Islet of Langerhans (tissue), 1 donor: ENCODE results near the gene CNNM4.
A peak's percentile ranks its signal among the peaks of the same experiment; 100 is the strongest.

Experiments used
- FAIRE-seq: peaks from one replicate; lab custom pipeline; 2011; peaks lifted over from hg19 to GRCh38; lab: Jason Lieb, UNC

Gene CNNM4

DNA sequence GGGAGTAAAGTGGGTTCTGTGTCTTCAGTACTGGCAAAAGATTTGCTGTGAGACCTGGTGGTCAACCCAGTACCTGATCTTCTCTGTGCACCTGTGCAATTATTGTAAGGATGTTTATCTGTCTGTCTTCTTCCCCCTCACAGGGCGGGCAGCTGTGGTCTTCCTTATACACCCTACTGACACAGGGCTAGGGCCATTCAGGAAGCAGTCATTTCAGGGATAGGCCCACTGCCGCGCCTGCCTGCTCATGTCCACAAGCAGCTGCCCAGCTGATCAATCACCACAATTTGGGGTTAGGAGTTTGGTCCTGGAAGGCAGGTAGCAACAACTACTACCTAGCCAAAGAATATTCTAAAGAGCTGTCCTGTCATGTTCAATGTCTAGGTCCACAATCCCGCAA, 1.2 kb upstream of the CNNM4 start:
- no peak for FAIRE-seq

DNA sequence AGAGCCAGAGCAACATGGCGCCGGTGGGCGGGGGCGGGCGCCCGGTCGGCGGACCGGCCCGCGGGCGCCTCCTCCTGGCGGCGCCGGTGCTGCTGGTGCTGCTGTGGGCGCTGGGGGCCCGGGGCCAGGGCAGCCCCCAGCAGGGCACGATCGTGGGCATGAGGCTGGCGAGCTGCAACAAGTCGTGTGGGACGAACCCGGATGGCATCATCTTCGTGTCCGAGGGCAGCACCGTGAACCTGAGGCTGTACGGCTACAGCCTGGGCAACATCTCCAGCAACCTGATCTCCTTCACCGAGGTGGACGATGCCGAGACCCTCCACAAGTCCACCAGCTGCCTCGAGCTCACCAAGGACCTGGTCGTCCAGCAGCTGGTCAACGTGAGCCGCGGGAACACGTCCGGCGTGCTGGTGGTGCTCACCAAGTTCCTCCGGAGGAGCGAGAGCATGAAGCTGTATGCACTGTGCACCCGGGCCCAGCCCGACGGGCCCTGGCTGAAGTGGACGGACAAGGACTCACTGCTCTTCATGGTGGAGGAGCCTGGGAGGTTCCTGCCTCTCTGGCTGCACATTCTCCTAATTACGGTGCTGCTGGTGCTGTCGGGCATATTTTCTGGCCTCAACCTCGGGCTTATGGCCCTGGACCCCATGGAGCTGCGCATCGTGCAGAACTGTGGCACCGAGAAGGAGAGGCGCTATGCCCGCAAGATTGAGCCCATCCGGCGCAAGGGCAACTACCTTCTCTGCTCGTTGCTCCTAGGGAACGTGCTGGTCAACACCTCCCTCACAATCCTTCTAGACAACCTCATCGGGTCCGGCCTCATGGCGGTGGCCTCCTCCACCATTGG, 507 bp downstream of the CNNM4 start:
- FAIRE-seq, result no peak

DNA sequence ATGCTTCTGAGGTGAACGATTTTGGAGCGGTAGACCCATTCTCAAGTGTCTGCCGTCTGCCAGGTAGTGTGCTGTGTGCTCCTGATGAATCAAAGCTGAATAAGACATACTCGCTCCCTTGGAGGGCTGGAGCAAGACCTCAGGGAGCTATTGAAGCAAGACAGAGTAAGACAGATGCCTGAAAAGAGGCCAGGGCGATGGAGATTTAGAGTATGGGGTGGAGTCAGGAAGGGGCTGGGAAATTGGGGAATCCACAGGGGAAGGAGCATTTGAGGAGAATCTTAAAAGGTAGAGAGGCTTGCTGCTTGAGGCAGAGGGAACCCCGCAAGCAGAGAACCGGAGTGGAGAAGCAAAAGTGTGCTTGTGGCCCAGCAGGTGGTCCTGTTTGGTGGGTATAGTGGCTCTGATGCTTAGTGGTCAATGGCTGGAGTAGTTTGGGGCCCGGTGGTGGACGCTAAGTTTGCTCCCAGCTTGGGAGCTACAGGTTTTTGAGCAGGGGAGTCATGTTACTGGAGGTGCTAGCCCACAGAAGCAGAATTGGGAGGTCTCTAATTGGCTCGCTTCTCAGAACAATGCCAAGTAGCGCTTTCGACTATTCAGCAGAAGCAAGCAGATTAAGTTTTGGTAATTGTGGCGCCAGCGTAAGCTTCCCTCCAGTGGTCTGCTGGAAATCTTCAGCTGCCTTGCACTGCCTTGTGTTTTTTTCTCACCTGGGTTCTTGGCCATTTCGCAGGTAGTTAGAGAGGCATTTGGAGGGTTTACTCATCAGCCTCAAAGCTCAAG, 2.0 kb downstream of the CNNM4 start:
- no peak for FAIRE-seq

DNA sequence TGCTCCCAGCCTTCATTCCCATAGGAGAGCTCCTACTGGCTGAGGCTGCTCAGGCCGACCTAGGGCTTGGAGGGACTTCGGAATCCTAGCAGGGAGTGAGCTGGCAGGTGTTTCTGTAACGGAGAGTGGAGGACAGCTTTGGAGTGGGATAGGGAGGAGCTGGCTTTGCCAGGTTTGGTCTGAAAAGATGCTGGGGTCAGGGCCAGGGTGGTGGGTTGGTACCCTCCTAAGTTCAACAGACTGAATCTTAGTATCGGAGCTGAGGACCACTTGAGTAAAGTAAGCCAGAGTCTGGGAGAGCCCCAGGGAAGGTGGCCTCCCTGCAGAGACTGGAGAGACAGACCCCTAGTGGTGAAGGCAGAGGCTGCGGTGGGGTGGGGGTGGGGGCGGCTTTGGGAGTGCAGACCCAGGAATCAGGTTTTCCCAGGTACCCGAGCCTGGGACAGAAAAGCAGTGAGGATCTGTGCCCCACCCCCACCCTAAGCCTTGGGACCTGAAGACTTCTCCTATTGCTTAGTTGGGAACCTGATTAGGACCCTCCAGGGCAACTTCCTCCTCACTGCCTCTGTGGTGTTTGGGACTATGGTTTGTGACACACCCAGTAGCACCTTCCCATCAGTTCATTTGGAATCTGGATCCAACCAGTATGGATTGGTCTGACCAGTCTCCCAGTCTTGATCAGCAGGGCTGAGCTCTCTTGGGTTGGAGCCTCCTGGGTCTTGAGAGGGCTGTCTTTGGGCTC, 3.0 kb downstream of the CNNM4 start:
- FAIRE-seq, result no peak

DNA sequence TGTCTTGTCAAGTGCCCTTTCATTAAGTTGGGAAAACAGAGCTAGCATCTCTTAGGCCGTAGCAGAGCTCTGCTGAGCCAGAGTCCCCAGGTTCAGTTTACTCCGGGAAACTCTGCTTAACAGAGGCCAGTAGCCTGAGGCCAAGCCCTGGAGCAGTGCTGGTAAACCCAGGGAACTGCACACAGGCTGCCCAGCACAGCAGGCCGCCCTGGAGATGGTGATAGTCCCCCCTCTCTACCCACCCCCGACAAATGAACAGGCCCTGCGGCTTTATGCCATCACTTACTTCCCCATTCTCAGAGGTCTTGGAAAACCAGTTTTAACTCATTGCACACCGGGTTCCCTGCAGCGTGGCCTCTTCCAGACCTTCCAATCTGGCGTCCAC, 3.5 kb downstream of the CNNM4 start:
- no peak for FAIRE-seq

DNA sequence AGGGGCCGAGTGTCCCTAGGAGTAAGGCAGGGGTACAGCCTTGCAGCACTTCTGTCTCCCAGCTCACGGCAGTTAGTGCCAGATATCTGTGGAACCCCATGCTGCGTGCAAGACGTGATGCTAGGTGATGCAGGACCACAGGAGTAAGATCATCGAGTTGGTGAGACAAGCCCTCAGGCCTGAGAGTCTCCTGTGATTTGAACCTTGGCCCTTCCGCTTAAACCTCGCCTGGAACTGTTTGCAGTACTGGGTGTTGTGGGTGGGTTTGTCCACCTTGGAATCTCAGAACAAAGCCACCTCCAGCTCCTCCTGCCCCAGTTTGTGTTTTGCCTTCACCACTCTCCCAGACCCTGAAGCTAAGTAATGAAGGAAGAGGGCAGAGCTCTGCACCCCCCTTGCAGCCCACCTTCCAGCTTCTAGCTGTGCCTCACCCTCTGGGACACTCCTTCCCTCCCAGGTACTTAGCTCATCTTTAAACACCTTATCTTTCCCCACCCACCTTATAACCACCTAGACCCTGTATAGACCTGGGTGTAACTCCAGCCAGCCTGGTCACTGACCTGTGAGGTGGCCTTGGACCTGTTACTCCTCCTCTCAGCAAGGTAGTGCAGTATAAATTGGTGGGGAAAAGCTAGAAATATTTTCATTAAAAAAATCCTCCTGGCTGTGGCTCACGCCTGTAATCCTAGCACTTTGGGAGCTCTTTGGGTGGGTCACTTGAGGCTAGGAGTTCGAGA, 6.6 kb downstream of the CNNM4 start:
- FAIRE-seq, result no peak

DNA sequence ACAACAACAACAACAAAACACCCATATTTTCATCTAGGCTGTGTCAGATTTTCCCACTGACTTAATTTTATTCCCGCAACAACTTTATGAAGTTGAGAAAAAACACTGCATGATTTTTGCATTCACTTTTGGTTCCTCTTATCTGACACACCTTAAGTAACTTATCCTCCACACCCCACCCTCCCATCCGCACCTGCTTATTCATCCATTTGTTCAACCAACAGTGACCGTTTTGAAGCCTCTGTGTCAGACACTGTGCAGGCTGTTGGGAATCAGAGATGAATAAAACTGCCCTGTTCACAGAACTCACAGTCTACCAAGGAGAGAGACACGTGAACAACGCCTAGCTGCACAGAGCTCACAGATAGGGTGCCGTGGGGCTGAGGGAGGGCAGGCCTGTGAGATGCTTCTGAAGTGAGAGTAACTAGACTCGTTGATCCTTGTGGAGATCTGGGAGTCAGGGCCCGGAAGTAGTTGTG, 7.4 kb downstream of the CNNM4 start:
- no peak for FAIRE-seq

DNA sequence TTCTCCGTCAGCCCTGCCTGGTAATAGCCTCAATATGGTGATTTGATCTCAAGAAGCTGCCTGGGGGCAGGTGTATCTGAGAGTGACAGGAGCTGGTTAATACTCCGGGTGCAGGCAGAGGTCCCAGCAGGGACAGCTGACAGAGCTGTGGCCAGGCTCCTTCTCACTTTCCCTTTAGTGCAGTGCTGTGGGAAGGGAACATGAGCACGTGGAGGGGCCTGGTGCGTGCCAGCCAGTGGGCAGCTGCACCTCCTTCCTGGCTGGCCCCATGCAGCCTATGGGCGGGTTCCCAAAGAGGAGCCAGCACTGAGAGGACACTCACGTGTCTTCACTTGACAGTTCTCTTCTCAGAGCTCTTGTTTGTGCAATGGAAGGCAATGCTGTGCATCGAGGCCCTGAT, 9.1 kb downstream of the CNNM4 start:
- FAIRE-seq, result no peak

DNA sequence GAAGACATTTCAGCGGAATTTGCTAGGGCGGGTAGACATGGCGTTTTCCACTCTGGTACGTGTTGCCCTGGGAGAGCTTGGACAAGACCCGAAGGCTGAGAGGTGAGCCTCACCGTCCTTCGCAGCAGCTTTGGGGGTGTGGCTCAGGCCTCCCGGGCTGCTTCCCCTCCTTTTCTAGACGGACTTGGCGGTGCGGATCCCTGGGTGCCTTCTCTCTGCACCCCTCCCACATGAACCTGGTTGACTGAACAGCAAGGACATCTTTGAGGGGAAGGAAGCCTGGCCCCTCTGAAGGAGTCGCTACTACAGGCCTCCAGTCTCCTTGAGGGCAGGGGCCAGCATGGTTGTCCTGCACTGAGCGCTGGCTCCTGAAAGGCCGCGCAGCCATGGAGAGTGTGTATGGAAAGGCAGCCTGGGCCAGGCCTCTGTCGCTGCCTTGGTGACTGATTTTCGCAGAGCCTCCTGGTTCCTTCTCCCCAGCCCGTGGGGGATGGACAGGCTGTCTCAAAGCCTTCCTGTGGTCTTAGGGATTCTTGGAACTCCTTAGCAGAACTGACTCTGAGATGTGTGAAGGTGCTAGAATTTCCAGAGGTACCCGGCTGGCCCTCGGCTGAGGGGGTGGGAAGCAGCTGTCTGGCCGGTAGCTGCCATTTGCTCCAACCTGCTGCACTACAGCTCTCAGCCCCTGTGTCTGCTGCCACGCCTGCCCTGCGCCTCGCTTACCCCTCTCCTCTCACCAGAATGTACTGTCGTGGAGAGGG, 9.9 kb downstream of the CNNM4 start:
- no peak for FAIRE-seq

DNA sequence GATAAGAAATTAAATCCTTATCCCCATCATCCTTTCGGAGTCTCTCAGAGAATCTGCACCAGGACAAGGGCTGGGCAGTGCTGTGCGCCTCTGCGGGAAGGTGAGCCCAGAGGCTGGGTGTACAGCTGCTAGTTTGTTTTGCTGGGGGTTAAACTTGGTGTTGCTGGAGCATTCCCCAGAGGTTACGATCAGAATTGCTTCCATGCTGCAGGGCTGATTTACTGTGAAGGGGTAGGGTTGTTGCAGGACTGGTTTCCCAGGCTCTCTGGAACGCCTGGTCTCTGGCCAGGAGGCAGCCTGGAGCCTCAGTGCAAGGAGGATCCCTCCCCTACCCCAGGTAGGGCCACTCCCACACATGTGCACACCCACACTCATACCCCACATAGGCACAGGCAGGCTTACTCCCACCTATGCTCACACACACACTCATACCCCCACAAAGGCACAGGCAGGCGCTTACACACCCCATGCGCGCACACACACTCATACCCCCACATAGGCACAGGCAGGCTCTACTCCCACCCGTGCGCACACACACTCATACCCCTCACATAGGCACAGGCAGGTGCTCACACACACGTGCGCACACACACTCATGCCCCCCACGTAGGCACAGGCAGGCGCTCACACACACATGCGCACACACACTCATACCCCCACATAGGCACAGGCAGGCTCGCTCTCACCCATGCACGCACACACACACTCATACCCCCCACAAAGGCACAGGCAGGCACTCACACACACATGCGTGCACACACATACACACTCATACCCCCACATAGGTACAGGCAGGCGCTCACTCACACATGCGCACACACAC, 11.3 kb downstream of the CNNM4 start:
- no peak for FAIRE-seq

DNA sequence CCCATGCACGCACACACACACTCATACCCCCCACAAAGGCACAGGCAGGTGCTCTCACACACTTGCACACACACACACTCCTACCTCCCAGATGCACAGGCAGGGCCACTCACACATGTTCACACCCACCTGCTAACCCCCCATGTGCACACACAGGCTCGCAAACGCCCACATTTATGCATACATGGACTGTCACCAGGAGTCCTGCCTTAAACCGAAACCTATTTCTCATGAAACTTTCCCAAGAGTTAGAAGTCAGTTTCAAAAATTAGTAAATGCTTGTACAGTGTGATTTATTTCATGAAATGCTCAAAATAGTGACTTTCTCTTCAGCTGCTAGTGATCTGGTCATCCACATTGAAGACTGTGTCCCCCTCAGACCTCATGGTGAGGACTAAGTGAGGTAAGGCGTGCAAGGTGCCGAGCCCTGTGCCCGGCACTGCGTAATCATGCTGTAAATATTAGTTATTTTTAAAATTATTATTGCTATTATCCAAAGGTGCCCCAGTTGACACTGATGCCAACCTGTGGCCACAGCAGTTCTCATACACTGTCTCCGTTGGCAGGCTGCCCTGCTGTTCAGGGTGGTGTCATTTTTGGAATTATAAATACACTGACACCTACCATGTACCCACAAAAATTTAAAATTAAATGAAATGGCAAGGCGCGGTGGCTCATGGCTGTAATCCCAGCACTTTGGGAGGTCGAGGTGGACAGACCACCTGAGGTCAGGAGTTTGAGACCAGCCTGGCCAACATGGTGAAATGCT, 12.4 kb downstream of the CNNM4 start:
- FAIRE-seq, result no peak

DNA sequence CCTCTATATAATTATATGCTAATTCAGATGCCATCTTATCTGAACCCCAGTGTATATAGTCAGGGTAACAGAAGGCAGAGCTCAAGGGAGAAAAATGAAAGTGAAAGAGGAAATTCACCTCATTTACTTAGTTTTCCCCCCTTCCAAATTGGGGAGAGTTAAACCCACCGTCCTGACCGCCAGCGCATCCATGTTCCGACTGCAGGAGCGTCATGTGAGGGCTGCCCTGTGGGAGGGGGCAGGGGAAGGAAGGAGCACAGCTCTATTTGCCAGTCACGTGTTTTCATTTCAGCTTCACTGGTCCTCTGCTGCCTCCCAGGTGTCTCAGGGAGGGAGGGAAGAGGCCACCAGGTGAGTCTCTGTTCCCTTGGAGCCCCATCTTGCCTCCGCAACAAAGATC, 13.2 kb downstream of the CNNM4 start:
- FAIRE-seq, result peak; percentile 95

DNA sequence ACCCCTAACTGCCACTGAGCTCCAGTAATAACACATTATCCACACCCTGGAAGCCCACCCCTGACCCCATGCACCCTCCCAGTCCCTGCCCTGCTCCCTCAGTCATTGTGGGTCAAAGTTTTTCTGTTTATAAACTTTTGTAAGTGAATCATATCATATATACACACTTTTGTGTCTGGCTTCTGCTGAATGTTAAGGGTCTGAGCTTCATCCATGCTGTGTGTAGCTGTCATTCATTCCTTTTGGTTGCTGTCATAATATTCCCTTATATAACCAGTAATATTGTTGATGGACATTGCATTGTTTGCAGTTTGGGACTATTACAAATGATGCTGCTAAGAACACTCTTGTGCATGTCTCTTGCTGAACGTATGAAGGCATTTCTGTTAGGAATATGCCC, 14.5 kb downstream of the CNNM4 start:
- no peak for FAIRE-seq

DNA sequence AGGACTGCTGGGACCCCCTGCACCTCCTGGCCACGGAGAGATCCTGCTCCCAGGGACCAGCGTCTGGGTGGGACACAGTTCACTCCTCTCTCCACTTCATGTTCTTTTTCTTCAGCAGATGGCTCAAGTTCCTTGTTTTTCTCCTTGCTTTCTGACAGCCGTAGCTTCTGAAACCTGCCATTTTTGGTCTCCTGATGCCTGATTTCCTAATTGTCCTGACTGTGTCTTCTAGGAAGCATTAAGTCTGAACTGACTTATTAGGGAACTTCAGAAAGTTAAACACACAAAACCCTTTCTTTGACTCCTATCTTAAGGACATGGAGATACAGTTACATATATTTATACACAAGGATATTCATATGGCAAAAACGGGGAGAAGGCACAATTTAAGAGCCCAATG, 22.7 kb downstream of the CNNM4 start:
- no peak for FAIRE-seq

DNA sequence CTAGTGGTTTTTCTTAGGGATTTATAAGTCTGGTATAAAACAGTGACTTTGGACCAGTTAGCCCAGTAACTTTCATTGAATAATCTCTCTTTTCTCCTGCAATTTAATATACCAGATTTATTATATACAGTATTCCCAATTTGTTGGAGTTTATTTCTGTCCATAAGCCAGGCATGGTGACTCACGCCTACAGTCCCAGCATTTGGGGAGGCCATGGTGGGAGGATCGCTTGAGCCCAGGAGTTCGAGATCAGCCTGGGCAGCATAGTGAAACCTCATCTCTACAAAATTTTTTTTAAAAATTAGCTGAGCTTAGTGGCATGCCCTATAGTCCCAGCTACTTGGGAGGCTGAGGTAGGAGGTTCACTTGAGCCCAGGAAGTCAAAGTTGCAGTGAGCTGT, 26.7 kb downstream of the CNNM4 start:
- no peak for FAIRE-seq

DNA sequence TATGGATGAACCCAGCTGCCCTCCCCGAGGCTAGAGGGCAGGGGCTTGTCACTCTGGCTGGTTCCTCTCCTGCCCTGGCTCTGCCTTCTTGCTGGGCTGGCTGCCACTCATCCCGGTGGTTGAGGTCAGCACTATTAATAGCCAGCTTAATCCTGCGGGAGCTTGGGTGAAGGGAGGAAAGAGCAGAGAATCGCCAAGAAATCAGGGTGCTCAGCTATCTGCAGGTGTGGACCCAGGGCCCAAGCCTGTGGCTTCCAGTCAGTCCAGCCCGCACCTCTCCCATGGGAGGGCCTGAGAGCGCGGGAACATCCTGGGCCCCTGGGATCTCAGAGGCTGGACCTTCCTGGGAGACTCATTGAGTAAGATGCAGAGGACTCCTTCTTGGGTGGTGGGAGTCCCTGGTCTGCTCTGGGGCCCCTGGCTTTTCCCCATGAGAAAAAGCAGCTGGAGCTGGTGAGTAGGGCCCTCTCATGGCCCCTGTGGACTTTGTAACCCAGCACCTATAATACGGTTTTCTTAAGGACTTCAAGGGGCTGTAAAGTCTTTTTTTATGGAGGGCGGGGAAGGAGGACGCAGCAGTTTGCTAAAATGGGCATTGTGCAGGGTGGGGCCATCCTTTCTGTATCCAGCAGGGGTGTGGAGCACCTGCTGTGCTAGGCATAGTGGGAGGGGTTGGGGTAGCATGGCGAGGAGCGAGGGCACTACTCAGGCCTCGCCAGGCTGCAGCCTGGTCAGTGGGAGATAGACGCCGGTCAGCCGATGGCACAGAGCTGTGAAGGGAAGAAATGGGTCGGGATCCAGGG, 27.9 kb downstream of the CNNM4 start:
- FAIRE-seq, result no peak

DNA sequence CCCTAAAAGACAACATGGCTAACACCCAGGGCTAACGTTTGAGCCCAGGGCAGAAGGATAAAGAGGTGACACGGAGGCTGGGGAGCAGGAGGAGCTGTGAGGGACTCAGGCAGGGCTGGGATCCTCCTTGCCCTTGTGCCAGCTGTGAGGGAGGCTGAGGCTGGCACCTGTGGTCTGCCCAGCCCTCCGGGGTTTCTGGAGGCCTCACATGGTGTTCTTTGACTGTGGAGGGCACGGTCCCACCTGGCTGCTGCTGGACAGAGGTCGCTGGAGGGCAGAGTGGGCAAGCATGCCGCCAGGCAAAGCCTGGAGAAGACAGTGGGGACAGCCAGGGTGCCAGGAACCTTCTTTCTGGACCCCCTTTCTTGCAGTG, 28.5 kb downstream of the CNNM4 start:
- FAIRE-seq, result no peak

DNA sequence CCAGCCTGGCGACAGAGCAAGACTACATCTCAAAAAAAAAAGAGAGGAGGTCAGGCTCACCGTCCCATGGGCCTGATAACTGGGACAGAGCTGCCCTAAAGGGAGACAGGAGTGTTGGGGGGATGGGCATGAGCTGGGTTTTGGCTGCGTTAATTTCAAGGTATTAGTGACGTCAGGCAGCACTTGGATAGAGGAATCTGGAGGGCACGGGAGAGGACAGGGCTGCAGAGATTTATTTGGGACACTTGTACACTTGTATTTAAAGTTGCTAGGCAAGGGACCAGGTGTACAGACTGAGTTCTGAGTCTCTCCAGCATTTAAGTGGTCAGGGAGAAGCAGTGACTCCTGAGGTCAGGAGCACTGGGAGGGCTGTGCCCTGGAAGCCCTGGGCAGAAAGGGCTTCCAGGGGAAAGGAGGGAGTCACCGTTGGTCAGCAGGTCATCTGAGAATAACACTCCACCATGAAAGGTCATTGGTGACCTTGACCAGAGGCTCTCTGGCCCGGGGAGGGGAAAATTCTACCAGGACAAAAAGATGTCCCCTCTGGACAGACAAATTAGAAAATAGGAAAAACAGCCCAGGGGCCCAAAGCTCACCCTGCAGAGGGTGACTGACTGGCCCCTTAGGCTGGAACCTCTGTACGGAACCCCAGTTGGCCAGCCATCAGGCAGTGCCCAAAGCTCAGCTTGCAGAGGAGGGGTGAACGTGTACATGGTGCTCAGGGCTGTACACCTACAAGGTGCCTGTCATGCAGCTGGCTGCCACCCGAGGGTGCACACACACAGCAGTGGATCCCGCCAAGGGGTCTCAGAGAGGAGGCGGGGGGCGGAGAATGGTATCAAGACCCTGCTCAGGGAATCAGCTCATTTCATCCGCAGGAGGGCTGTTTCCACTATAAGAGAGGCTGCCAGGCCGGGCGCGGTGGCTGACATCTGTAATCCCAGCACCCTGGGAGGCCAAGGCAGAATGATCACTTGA, 32.4 kb downstream of the CNNM4 start:
- no peak for FAIRE-seq
